Keratinocyte (primary cell): ENCODE results near the gene DSCAML1. TPM values are rescaled to one million over a fixed set of nuclear protein-coding genes. Genes with fewer than 3 reads are reported as not detected.

Experiments used
- DNase-seq: peaks from one replicate; pipeline ENCODE4 v3.0.0-alpha.2; 2011; ENCODE audit warnings: low read depth, missing footprints, low spot score
- FAIRE-seq: peaks from 2 replicates; lab custom pipeline; 2011; peaks lifted over from hg19 to GRCh38; lab: Jason Lieb, UNC
- H2AFZ ChIP-seq: 2 replicates; pipeline ENCODE4 v1.6.0; 2012; ENCODE audit warnings: low read length, control low read depth, inconsistent platforms; ENCODE audit not compliant: control insufficient read depth
- H3K27ac ChIP-seq: 2 replicates; pipeline ENCODE4 v1.5.1; 2011; ENCODE audit warnings: low read length; ENCODE audit not compliant: control insufficient read depth, insufficient read depth
- H3K27me3 ChIP-seq: 3 replicates; pipeline ENCODE4 v1.6.0; 2011; ENCODE audit warnings: low read length; ENCODE audit not compliant: control insufficient read depth, insufficient read depth; ENCODE audit errors: extremely low read depth
- H3K36me3 ChIP-seq, 2 experiments: 2 replicates in 1 of 2; 3 replicates in 1 of 2; pipeline ENCODE4 v1.5.1; 2011; ENCODE audit warnings: low read length in 2 of 2, mild to moderate bottlenecking in 1 of 2; ENCODE audit not compliant: control insufficient read depth in 2 of 2, insufficient read depth in 2 of 2; ENCODE audit errors: extremely low read depth in 1 of 2
- H3K4me1 ChIP-seq: 3 replicates; pipeline ENCODE4 v1.5.1; 2011; ENCODE audit warnings: low read length; ENCODE audit not compliant: control insufficient read depth, insufficient read depth; ENCODE audit errors: extremely low read depth
- H3K4me2 ChIP-seq: 3 replicates; pipeline ENCODE4 v1.6.0; 2011; ENCODE audit warnings: low read depth, low read length; ENCODE audit not compliant: control insufficient read depth, insufficient read depth; ENCODE audit errors: extremely low read depth
- H3K4me3 ChIP-seq, 3 experiments: fragments of 200-600 bp in 1 of 3; sonication (generic) in 1 of 3; 2 replicates in 2 of 3; 3 replicates in 1 of 3; pipeline ENCODE4 v1.5.1; 2011 to 2016; ENCODE audit warnings: low read length in 3 of 3, mild to moderate bottlenecking in 3 of 3, control low read depth in 2 of 3, inconsistent platforms in 1 of 3, low read depth in 1 of 3, mixed read lengths in 1 of 3, mixed run types in 1 of 3, moderate library complexity in 1 of 3; ENCODE audit not compliant: control insufficient read depth in 2 of 3, insufficient read depth in 2 of 3; ENCODE audit errors: extremely low read depth in 1 of 3
- H3K79me2 ChIP-seq: 2 replicates; pipeline ENCODE4 v1.6.0; 2012; ENCODE audit warnings: low read length; ENCODE audit not compliant: control insufficient read depth, insufficient read depth
- H3K9ac ChIP-seq: 3 replicates; pipeline ENCODE4 v1.6.0; 2011; ENCODE audit warnings: low read length; ENCODE audit not compliant: control insufficient read depth, insufficient read depth; ENCODE audit errors: extremely low read depth
- H3K9me1 ChIP-seq: 3 replicates; pipeline ENCODE4 v1.6.0; 2011; ENCODE audit warnings: low read length; ENCODE audit not compliant: control insufficient read depth, insufficient read depth; ENCODE audit errors: extremely low read depth
- H3K9me3 ChIP-seq: 2 replicates; pipeline ENCODE4 v1.5.1; 2012; ENCODE audit warnings: low read depth, low read length; ENCODE audit not compliant: control insufficient read depth
- H4K20me1 ChIP-seq: 3 replicates; pipeline ENCODE4 v1.6.0; 2011; ENCODE audit warnings: low read length; ENCODE audit not compliant: control insufficient read depth, insufficient read depth; ENCODE audit errors: extremely low read depth
- CTCF ChIP-seq, 3 experiments: IDR thresholded peaks in 1 of 3; conservative IDR thresholded peaks in 1 of 3; optimal IDR thresholded peaks in 1 of 3; 2 replicates in 2 of 3; 3 replicates in 1 of 3; pipeline versions ENCODE3 to v1.5.1; 2011; ENCODE audit warnings: low read length in 3 of 3, mild to moderate bottlenecking in 3 of 3, moderate library complexity in 2 of 3, control low read depth in 1 of 3, inconsistent platforms in 1 of 3; ENCODE audit not compliant: insufficient read depth in 2 of 3; ENCODE audit errors: extremely low read depth in 1 of 3
- EZH2 ChIP-seq: IDR thresholded peaks from one replicate; pipeline ENCODE4 v1.6.1; 2012; ENCODE audit warnings: inconsistent platforms, mild to moderate bottlenecking, low read length, moderate library complexity
- dilution Hi-C: fragments of 300-500 bp; cut with MboI; formaldehyde crosslinking; loops from one replicate; pipeline ENCODE4 v1.7.0; 2020; ENCODE audit warnings: low sequenced_read_pairs; ENCODE audit not compliant: extremely low pct_ligation_motif_present
- polyA plus RNA-seq, 5 experiments: library from polyadenylated mRNA; depleted of rRNA in 3 of 5; stranded (reverse) in 3 of 5; stranded (forward) in 1 of 5; unstranded in 1 of 5; fragments of >200 nt; gene quantifications; 1 replicate in 1 of 5; 2 replicates in 3 of 5; 3 replicates in 1 of 5; pipeline versions ENCODE4 v1.2.1 to v1.2.3, GENCODE V29; 2011 to 2012; ENCODE audit warnings: missing spikeins in 2 of 5, low read depth in 1 of 5, low replicate concordance in 1 of 5

Gene DSCAML1
- polyA plus RNA-seq, 1 donor (not counting 4 experiments of a cell fraction or from before 2014, with no cell fraction given), result not detected

GRCh38 chr11:117731722-117732290 is 65.2 kb downstream of the DSCAML1 start:
- Histone ChIP-seq H3K27me3 (peaks cover 5% of the 10 kb centered on the region), H3K9me3 (no peaks in the 10 kb centered on the region), H3K4me1 (no peaks in the 10 kb centered on the region), H3K4me2 (no peak overlapping the region), H3K36me3 (no peaks in the 10 kb centered on the region), H3K79me2 (no peaks in the 10 kb centered on the region), H3K4me3 (no peak overlapping the region), H4K20me1 (no peaks in the 10 kb centered on the region), H2AFZ (no peak overlapping the region), H3K27ac (no peak overlapping the region), H3K9ac (no peak overlapping the region), H3K9me1 (no peaks in the 10 kb centered on the region)
- dilution Hi-C loops, result no loop called here
- DNase-seq (no peak), FAIRE-seq (no peak)
- TF ChIP-seq CTCF (optimal IDR thresholded peaks at IDR 0.05 in 1 of 3, IDR thresholded peaks at IDR 0.05 in 1 of 3, conservative IDR thresholded peaks at IDR 0.05 in 1 of 3; ENCODE audit: extremely low read depth in 1 of 3, insufficient read depth in 2 of 3, low read length in 3 of 3) (no peak), EZH2 (no peak)

GRCh38 chr11:117730208-117730800 is 66.7 kb downstream of the DSCAML1 start:
- dilution Hi-C loops, result no loop called here
- Histone ChIP-seq H3K4me3 (no peak overlapping the region), H3K27ac (no peak overlapping the region), H3K36me3 (no peaks in the 10 kb centered on the region), H3K79me2 (no peaks in the 10 kb centered on the region), H3K4me1 (no peaks in the 10 kb centered on the region), H3K9me3 (no peaks in the 10 kb centered on the region), H3K4me2 (no peak overlapping the region), H2AFZ (no peak overlapping the region), H3K9ac (no peak overlapping the region), H4K20me1 (no peaks in the 10 kb centered on the region), H3K27me3 (peaks cover 11% of the 10 kb centered on the region), H3K9me1 (no peaks in the 10 kb centered on the region)
- FAIRE-seq (no peak), DNase-seq (no peak)
- no peak for TF ChIP-seq CTCF (optimal IDR thresholded peaks at IDR 0.05 in 1 of 3, IDR thresholded peaks at IDR 0.05 in 1 of 3, conservative IDR thresholded peaks at IDR 0.05 in 1 of 3; ENCODE audit: extremely low read depth in 1 of 3, insufficient read depth in 2 of 3, low read length in 3 of 3)
- TF ChIP-seq EZH2, result no peak
